DND-41 (cell line): Measurements from ENCODE around the gene RGS9.

Source experiments
- CTCF ChIP-seq: IDR thresholded peaks from 2 replicates; pipeline ENCODE4 v1.5.1; 2012; ENCODE audit warnings: borderline replicate concordance, low read length, moderate library complexity, mild to moderate bottlenecking; ENCODE audit not compliant: poor library complexity, severe bottlenecking; ENCODE audit errors: extremely low read depth
- EZH2 ChIP-seq: IDR thresholded peaks from 3 replicates; pipeline ENCODE4 v1.6.1; 2012; ENCODE audit warnings: borderline replicate concordance, low read depth, mild to moderate bottlenecking, moderate library complexity, low read length, inconsistent platforms; ENCODE audit not compliant: severe bottlenecking

GRCh38 chr17:65143889-65144604, 6.9 kb downstream of the RGS9 start:
- TF ChIP-seq CTCF = no peak
- TF ChIP-seq EZH2 = no peak
